ENCODE data around the gene DRD3.

DRD3 gene

DNA sequence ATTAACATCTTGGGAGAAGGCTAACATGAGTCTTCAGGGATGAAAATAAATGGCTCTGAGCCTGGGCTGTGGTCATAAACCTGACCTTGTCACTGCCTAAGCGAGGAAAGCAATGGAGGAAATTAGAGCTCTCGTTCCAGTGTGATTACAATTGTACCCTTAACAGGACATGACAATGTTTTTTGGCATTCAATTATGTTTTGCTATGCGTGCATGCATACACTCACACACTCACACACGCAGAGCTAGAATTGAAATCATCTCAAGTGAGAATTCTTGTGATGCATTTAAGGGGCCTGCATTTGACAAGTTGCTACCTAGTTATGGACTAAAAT, 34.4 kb upstream of the DRD3 start:
- no peak for DNase-seq (ENCODE audit: low spot score)
- no peak for TF ChIP-seq CTCF (IDR thresholded peaks at IDR 0.05; ENCODE audit: extremely low read depth, missing control alignments)

DNA sequence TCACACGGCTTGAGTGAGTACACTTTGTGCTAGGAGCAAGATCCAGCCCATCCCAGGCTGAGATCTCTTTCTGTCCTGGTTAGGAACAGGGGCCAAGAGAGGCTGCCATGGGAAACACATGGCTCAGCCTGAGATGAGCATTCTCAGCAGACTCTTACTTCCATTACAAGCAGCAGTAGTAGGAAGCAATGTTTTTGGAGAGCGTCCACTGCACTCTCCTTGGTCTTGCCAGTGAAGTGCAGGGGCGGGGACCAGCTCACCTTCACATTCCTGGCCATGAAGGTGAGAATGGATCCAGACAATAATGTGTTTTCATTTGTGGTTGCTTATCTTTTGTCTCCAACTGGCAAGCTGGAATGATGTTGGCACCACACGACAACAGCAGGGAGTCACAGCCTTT, 33.8 kb upstream of the DRD3 start:
- no peak for TF ChIP-seq CTCF (IDR thresholded peaks at IDR 0.05; ENCODE audit: extremely low read depth, missing control alignments)
- DNase-seq (ENCODE audit: low spot score), result no peak

DNA sequence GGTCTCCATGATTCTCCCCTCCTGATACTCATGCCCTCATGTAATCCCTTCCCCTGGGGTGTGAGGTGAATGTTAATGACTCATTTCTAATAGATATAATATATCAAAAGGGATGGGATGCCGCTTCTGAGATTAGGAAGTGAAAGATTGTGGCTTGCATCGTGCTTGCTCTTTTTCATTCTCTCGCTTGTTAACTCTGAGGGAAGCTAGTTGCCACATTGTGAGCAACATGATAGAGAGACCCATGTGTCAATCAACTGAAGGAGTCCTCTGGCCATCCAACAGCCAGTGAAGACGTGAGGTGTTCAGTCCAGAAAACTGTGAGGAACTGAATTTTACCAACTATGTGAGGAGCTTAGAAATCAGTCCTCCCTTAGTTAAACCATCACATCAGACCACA, 28.9 kb upstream of the DRD3 start:
- DNase-seq (ENCODE audit: low spot score), result no peak
- no peak for TF ChIP-seq CTCF (IDR thresholded peaks at IDR 0.05; ENCODE audit: extremely low read depth, missing control alignments)

DNA sequence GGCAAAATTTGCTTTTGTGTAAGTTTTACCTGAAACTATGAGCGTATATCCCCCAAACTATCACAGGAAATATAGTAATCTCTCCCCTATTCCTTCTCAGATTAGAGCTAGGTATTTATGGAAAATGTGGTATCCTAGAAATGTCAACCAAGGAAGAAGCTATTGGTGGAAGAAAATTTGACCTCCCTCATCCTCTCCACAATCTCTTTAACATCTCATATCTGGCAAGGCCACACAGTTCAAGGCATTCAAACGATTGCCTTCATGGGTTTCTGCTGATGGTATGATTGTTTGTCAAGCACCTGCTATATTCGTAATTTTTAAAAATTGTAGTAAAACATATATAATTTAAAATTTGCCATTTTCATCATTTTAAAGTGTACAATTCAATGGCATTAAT, 27.5 kb upstream of the DRD3 start:
- no peak for TF ChIP-seq CTCF (IDR thresholded peaks at IDR 0.05; ENCODE audit: extremely low read depth, missing control alignments)

DNA sequence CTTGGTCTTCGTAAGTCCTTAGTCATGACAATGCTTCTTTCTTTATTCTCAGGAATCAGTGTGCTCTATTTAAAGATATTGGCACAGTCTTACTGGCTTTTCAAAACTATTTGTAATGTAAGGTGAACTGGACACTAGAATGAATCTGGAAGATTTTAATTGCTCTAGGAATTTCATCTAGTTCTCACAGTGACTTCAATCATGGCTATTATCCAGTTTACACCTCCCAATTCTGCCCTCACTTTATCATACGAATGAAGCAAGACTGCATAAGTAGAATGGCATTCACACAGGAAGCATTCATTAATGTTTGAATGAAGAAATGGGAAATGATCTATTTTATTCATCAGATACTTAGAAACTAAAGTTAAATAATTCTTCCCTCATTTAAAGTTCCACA, 26.7 kb upstream of the DRD3 start:
- no peak for TF ChIP-seq CTCF (IDR thresholded peaks at IDR 0.05; ENCODE audit: extremely low read depth, missing control alignments)
- DNase-seq (ENCODE audit: low spot score), result no peak

More for the DNA sequence above, 27.5 kb upstream of the DRD3 start:
- DNase-seq (ENCODE audit: low spot score), result no peak

GRCh38 chr3:114194750-114195149, 15.9 kb upstream of the DRD3 start:
- TF ChIP-seq CTCF (IDR thresholded peaks at IDR 0.05; ENCODE audit: extremely low read depth, missing control alignments), result no peak
- no peak for DNase-seq (ENCODE audit: low spot score)

GRCh38 chr3:114192136-114192535, 13.3 kb upstream of the DRD3 start:
- no peak for TF ChIP-seq CTCF (IDR thresholded peaks at IDR 0.05; ENCODE audit: extremely low read depth, missing control alignments)
- no peak for DNase-seq (ENCODE audit: low spot score)

All from GM20000 (cell line).